ENCODE data around the gene SNW1. TPM values are rescaled to one million over a fixed set of nuclear protein-coding genes. Genes with fewer than 3 reads are reported as not detected.

The SNW1 gene
- total RNA-seq, 3 donors from 2014 or later: 119 to 133 (median 122) TPM

Other genes starting within 250 kb of the SNW1 start
- 10 to 100 TPM; 18.1 to 23.7 (median 23.2) TPM for gene SPTLC2, start 144.5 kb downstream of the SNW1 start, total RNA-seq
- gene ALKBH1, start 53.1 kb downstream of the SNW1 start, total RNA-seq: 10 to 100 TPM; 17.8 to 24.3 (median 19.6) TPM
- 100 to 1,000 TPM; 218 to 268 (median 220) TPM for gene SLIRP, start 53.1 kb downstream of the SNW1 start, total RNA-seq
- 10 to 100 TPM in 1 of 3 donors, 1 to 10 TPM in 2; 7.7 to 10.9 (median 9.3) TPM for gene ADCK1, start 39.0 kb upstream of the SNW1 start, total RNA-seq